ENCODE measurements around the gene RRM2. TPM values are rescaled to one million over a fixed set of nuclear protein-coding genes. Genes with fewer than 3 reads are reported as not detected.

The RRM2 gene
- total RNA-seq, 1 donor = 45.8 TPM

GRCh38 chr2:10137053-10137843, 14.7 kb downstream of the RRM2 start:
- TF ChIP-seq CTCF (IDR thresholded peaks at IDR 0.05; ENCODE audit: insufficient read depth, low read depth, low read length) = no peak
- no peak for DNase-seq (ENCODE audit: low read depth)
- H3K4me3 ChIP-seq (ENCODE audit: low read depth, low read length) = no peak overlapping the region

- TF ChIP-seq CTCF (IDR thresholded peaks at IDR 0.05; ENCODE audit: insufficient read depth, low read depth, low read length) = no peak
- H3K4me3 ChIP-seq (ENCODE audit: low read depth, low read length) = no peak overlapping the region
- no peak for DNase-seq (ENCODE audit: low read depth)
Observed at GRCh38 chr2:10139536-10139935, 17.0 kb downstream of the RRM2 start.

GRCh38 chr2:10140841-10141610, 18.5 kb downstream of the RRM2 start:
- no peak overlapping the region for H3K4me3 ChIP-seq (ENCODE audit: low read depth, low read length)
- no peak for TF ChIP-seq CTCF (IDR thresholded peaks at IDR 0.05; ENCODE audit: insufficient read depth, low read depth, low read length)
- DNase-seq (ENCODE audit: low read depth) = no peak

GRCh38 chr2:10141736-10142639, 19.4 kb downstream of the RRM2 start:
- DNase-seq (ENCODE audit: low read depth) = no peak
- TF ChIP-seq CTCF (IDR thresholded peaks at IDR 0.05; ENCODE audit: insufficient read depth, low read depth, low read length) = peak; percentile 48
- no peak overlapping the region for H3K4me3 ChIP-seq (ENCODE audit: low read depth, low read length)

GRCh38 chr2:10142640-10142965, 20.1 kb downstream of the RRM2 start:
- TF ChIP-seq CTCF (IDR thresholded peaks at IDR 0.05; ENCODE audit: insufficient read depth, low read depth, low read length) = no peak
- H3K4me3 ChIP-seq (ENCODE audit: low read depth, low read length) = no peak overlapping the region

GRCh38 chr2:10144771-10145518, 22.4 kb downstream of the RRM2 start:
- DNase-seq (ENCODE audit: low read depth) = no peak
- no peak overlapping the region for H3K4me3 ChIP-seq (ENCODE audit: low read depth, low read length)
- no peak for TF ChIP-seq CTCF (IDR thresholded peaks at IDR 0.05; ENCODE audit: insufficient read depth, low read depth, low read length)

More at GRCh38 chr2:10142640-10142965, 20.1 kb downstream of the RRM2 start:
- DNase-seq (ENCODE audit: low read depth) = no peak

All from fibroblast of villous mesenchyme (primary cell).